Loucy (cell line): Measurements from ENCODE around the gene EXOSC10.

ENCODE experiments used
- H2AFZ ChIP-seq: fragments of 200-600 bp; sonication (generic); 2 replicates; pipeline ENCODE4 v1.6.0; 2016; ENCODE audit warnings: antibody characterized with exemption, mild to moderate bottlenecking, low read length, moderate library complexity
- H3F3A ChIP-seq: fragments of 200-600 bp; 2 replicates; pipeline ENCODE4 v1.6.0; 2016; ENCODE audit warnings: antibody characterized with exemption, low read depth, mild to moderate bottlenecking
- H3K27me3 ChIP-seq: fragments of 200-600 bp; sonication (generic); 2 replicates; pipeline ENCODE4 v1.6.1; 2014; ENCODE audit warnings: low read length, mild to moderate bottlenecking; ENCODE audit not compliant: insufficient read depth, poor library complexity, severe bottlenecking
- H3K36me3 ChIP-seq: fragments of 200-600 bp; sonication (generic); 2 replicates; pipeline ENCODE4 v1.6.1; 2016; ENCODE audit warnings: low read length; ENCODE audit not compliant: insufficient read depth
- H3K4me1 ChIP-seq: fragments of 200-600 bp; sonication (generic); 2 replicates; pipeline ENCODE4 v1.5.1; 2014; ENCODE audit warnings: low read length, mild to moderate bottlenecking; ENCODE audit not compliant: insufficient read depth, poor library complexity, severe bottlenecking
- H3K4me2 ChIP-seq: fragments of 200-600 bp; sonication (generic); 2 replicates; pipeline ENCODE4 v1.6.0; 2014; ENCODE audit warnings: antibody characterized with exemption, low read length, low read depth, mild to moderate bottlenecking; ENCODE audit not compliant: poor library complexity, severe bottlenecking
- H3K4me3 ChIP-seq: fragments of 200-600 bp; sonication (generic); 2 replicates; pipeline ENCODE4 v1.5.1; 2014; ENCODE audit warnings: low read length, mild to moderate bottlenecking, mixed read lengths; ENCODE audit not compliant: poor library complexity, severe bottlenecking
- H3K79me2 ChIP-seq: fragments of 200-600 bp; sonication (generic); 2 replicates; pipeline ENCODE4 v1.6.1; 2014; ENCODE audit warnings: low read length; ENCODE audit not compliant: insufficient read depth
- H3K9ac ChIP-seq: fragments of 200-600 bp; sonication (generic); 2 replicates; pipeline ENCODE4 v1.6.0; 2014; ENCODE audit warnings: mild to moderate bottlenecking, low read depth, low read length, moderate library complexity; ENCODE audit not compliant: poor library complexity, severe bottlenecking
- H3K9me2 ChIP-seq: fragments of 200-600 bp; sonication (generic); replicated peaks from 2 replicates; pipeline ENCODE4 v1.6.1; 2016; ENCODE audit warnings: low read depth, low read length, mixed read lengths
- H3K9me3 ChIP-seq: fragments of 200-600 bp; sonication (generic); 2 replicates; pipeline ENCODE4 v1.6.1; 2014; ENCODE audit warnings: mild to moderate bottlenecking, antibody characterized with exemption, low read length, low read depth; ENCODE audit not compliant: insufficient read depth
- H4K20me1 ChIP-seq: fragments of 200-600 bp; sonication (generic); 2 replicates; pipeline ENCODE4 v1.6.0; 2014; ENCODE audit warnings: antibody characterized with exemption, low read length, mild to moderate bottlenecking; ENCODE audit not compliant: insufficient read depth, poor library complexity, severe bottlenecking
- EZH2phosphoT487 ChIP-seq: fragments of 200-600 bp; IDR thresholded peaks from 2 replicates; pipeline ENCODE4 v1.6.1; 2018; ENCODE audit warnings: antibody characterized with exemption, mild to moderate bottlenecking, moderate library complexity, borderline replicate concordance
- TF ChIP-seq, protein P1 (sequence below): fragments of 200-600 bp; sonication (generic); conservative IDR thresholded peaks from 2 replicates; pipeline ENCODE4 v1.5.1; 2014; ENCODE audit warnings: mild to moderate bottlenecking, antibody characterized with exemption, low read length

The EXOSC10 gene

GRCh38 chr1:11024874-11025203 is 74.8 kb downstream of the EXOSC10 start:
- Histone ChIP-seq H3K4me1 (no peaks in the 10 kb centered on the region), H3K9ac (no peak overlapping the region), H3K4me3 (no peak overlapping the region), H3K9me3 (no peaks in the 10 kb centered on the region), H3K36me3 (peaks cover 76% of the 10 kb centered on the region; the same call in 1 of the 2 replicates), H3F3A (no peaks in the 10 kb centered on the region), H3K4me2 (no peak overlapping the region), H3K79me2 (peaks cover 9% of the 10 kb centered on the region; the same call in 1 of the 2 replicates), H2AFZ (no peak overlapping the region), H4K20me1 (peaks cover 35% of the 10 kb centered on the region), H3K27me3 (no peaks in the 10 kb centered on the region), H3K9me2 (no peaks in the 10 kb centered on the region)
- TF ChIP-seq, protein P1, sequence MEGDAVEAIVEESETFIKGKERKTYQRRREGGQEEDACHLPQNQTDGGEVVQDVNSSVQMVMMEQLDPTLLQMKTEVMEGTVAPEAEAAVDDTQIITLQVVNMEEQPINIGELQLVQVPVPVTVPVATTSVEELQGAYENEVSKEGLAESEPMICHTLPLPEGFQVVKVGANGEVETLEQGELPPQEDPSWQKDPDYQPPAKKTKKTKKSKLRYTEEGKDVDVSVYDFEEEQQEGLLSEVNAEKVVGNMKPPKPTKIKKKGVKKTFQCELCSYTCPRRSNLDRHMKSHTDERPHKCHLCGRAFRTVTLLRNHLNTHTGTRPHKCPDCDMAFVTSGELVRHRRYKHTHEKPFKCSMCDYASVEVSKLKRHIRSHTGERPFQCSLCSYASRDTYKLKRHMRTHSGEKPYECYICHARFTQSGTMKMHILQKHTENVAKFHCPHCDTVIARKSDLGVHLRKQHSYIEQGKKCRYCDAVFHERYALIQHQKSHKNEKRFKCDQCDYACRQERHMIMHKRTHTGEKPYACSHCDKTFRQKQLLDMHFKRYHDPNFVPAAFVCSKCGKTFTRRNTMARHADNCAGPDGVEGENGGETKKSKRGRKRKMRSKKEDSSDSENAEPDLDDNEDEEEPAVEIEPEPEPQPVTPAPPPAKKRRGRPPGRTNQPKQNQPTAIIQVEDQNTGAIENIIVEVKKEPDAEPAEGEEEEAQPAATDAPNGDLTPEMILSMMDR: no peak
- TF ChIP-seq EZH2phosphoT487: no peak

DNA sequence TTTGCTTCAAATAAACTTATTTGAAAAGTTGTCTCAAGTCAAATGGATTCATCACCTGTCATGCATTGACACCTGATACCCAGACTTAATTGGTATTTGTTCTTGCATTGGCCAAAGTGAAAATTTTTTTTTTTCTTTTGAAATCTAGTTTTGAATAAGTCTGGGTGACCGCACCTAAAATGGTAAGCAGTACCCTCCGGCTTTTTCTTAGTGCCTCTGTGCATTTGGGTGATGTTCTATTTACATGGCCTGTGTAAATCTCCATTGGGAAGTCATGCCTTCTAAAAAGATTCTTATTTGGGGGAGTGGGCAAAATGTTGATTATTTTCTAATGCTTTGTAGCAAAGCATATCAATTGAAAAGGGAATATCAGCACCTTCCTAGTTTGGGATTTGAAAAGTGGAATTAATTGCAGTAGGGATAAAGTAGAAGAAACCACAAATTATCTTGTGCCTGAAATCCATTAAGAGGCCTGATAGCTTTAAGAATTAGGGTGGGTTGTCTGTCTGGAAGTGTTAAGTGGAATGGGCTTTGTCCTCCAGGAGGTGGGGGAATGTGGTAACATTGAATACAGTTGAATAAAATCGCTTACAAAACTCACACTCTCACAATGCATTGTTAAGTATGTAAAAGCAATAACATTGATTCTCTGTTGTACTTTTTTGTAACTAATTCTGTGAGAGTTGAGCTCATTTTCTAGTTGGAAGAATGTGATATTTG is 75.4 kb downstream of the EXOSC10 start:
- H3K4me2 ChIP-seq: no peak overlapping the region
- TF ChIP-seq, protein P1: no peak
- TF ChIP-seq EZH2phosphoT487: no peak

GRCh38 chr1:11023201-11023600 is 76.5 kb downstream of the EXOSC10 start:
- H4K20me1 ChIP-seq: peaks cover 45% of the 10 kb centered on the region
- peaks cover 90% of the 10 kb centered on the region; the same call in 1 of the 2 replicates for H3K36me3 ChIP-seq
- H3K27me3 ChIP-seq: no peaks in the 10 kb centered on the region

More for the DNA sequence above, 75.4 kb downstream of the EXOSC10 start:
- Histone ChIP-seq H3K79me2 (peaks cover 11% of the 10 kb centered on the region), H3K9ac (no peak overlapping the region), H2AFZ (no peak overlapping the region), H3K36me3 (peaks cover 79% of the 10 kb centered on the region; the same call in 1 of the 2 replicates), H3K4me1 (no peaks in the 10 kb centered on the region), H3K9me3 (no peaks in the 10 kb centered on the region), H4K20me1 (peaks cover 35% of the 10 kb centered on the region), H3K9me2 (no peaks in the 10 kb centered on the region), H3K27me3 (no peaks in the 10 kb centered on the region), H3K4me3 (no peak overlapping the region), H3F3A (no peaks in the 10 kb centered on the region)

More at GRCh38 chr1:11023201-11023600, 76.5 kb downstream of the EXOSC10 start:
- no peak overlapping the region for H2AFZ ChIP-seq
- no peak overlapping the region for H3K4me3 ChIP-seq
- no peak overlapping the region for H3K9ac ChIP-seq
- no peaks in the 10 kb centered on the region for H3K9me3 ChIP-seq
- H3K4me2 ChIP-seq: no peak overlapping the region
- TF ChIP-seq, protein P1: no peak
- TF ChIP-seq EZH2phosphoT487: no peak
- no peaks in the 10 kb centered on the region for H3F3A ChIP-seq
- no peaks in the 10 kb centered on the region for H3K9me2 ChIP-seq
- peaks cover 22% of the 10 kb centered on the region for H3K79me2 ChIP-seq
- no peaks in the 10 kb centered on the region for H3K4me1 ChIP-seq
